Measurements from ENCODE around the gene SMIM44.

Gene SMIM44

DNA sequence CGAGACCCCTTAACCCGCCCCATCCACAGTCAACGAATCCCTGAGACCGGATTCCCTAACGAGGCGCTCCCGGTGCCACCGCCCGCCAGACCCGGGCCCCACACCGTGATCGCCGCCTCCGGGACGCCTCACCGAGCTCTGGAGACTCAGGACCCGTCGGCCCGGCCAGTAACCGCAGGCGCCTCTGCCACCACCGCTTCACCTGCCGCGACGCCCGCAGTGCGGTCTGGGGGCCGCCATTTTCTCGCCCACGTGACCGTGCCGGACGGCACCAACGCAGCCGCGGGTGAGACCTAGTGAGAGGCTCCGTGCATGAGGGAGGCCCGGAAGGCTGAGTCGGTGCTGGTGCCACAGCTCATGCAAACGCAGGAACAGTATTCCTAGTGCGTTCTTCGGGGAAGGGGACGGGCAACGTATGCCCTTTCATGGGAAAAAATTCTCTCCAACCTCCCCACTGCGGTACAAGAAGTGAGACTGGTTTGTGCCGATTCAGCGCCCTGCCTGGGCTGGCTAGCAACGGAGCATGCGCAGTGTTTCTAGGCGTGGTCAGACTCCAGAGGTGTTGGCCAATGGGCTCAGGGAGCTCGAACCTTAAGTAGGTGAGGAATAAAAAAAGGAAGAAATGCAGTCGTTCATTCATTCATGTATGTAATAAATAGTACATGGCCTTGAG is 17.3 kb upstream of the SMIM44 start, which contains the start of gene DOHH:
Gene DOHH (minus strand): TSS at position 246 of the 673 bp plus-strand sequence. CDS start 3,860 bp downstream, outside the sequence.
- peak; percentile 100 for DNase-seq (ENCODE audit: low spot score)

GRCh38 chr19:3499738-3500428 is 16.6 kb upstream of the SMIM44 start:
- DNase-seq (ENCODE audit: low spot score): no peak

DNA sequence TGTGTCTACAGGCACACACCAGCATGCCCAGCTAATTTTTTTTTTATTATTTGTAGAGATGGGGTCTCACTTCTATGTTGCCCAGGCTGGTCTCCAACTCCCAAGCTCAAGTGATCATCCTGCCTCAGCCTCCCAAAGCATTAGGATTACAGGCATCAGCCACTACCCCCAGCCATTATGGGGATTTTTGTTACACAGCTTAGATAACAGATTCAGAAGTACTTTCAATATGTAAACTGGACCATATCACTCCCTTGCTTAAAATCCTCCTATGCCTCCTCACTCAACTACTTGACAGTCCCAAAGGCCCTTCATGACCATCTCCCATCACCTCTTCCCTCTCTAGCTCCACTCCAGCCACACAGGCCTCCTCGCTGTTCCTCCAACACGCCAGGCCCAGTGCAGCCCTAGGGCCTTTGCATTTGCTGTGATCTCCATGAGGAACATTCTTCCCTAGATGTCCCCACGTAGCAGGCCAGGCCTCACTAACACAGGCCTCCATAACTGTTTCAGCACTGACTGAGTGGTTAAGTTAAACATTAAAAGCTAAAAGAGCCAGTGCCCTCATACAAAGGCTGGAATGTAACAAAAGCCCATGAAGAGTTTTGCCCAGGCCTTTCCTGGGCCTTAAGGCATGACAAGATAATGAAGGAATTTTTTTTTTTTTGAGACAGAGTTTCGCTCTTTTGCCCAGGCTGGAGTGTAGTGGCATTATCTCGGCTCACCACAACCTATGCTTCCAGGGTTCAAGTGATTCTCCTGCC is 14.7 kb upstream of the SMIM44 start:
- no peak for DNase-seq (ENCODE audit: low spot score)

- DNase-seq (ENCODE audit: low spot score): no peak
Observed at GRCh38 chr19:3496392-3497273, 13.4 kb upstream of the SMIM44 start.

DNA sequence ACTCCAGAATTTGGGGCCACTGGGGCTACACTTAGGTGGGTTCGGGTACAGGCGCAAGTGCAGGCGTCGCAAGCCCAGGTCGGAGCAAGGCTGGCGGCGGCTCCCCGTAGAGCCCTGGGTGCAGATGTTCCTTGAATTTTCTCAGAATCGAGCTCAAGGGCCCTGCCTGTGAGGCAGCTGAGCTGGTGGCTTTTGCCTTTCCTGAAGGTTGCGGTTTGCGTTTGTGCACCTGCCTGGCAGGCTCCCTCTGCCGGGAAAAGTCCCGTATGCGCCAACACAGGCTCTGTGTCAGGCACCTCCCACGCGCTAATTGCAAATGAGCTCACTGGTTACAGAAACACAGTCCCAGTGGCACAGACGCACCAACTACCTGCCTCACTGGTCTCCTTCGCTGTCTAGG is 11.3 kb upstream of the SMIM44 start:
- no peak for DNase-seq (ENCODE audit: low spot score)

DNA sequence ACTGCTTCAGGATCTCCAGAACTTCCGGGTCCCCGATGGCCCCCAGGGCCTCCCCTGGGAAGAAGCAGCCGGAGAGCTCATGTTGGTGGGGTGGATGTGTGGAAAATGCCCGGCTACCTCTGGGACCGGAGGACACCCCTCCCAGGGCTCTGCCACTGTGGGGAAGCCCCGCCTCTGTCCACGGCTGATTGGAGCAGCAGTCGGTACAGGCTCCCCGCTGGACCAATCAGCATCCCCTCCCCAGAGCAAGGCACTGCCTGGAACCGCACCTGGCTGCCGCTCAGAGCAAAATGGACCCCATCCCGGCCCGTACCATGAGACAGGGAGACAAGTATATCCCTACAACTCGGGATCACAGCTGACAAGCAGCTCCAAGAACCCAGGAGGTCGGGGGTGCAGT is 10.8 kb upstream of the SMIM44 start:
- DNase-seq (ENCODE audit: low spot score): peak; percentile 82

DNA sequence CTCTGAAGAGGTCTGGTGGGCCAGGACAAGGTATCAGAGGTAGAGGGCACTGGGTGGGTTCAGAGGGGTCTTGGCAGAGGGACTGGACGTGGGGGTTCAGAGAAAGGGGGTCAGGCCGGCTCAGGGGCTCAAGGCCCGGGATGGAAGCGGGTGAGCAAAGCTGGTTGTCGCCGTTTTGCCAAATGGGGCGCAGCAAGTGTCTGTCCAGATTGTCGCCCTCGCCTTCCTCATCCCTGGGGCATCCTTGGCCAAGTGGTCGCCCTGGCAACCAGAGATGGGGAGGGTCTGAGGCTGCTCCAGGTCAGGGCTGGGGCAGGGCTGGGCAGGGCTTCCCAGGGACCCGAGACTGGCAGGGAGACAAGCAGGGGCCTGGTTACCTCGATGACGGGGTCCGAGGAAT is 10.4 kb upstream of the SMIM44 start:
- no peak for DNase-seq (ENCODE audit: low spot score)

- no peak for DNase-seq (ENCODE audit: low spot score)
Observed at GRCh38 chr19:3492919-3493318, 9.7 kb upstream of the SMIM44 start.

- DNase-seq (ENCODE audit: low spot score): no peak
Observed at GRCh38 chr19:3492131-3492839, 9.0 kb upstream of the SMIM44 start.

- DNase-seq (ENCODE audit: low spot score): no peak
Observed at GRCh38 chr19:3491396-3492119, 8.3 kb upstream of the SMIM44 start.

DNA sequence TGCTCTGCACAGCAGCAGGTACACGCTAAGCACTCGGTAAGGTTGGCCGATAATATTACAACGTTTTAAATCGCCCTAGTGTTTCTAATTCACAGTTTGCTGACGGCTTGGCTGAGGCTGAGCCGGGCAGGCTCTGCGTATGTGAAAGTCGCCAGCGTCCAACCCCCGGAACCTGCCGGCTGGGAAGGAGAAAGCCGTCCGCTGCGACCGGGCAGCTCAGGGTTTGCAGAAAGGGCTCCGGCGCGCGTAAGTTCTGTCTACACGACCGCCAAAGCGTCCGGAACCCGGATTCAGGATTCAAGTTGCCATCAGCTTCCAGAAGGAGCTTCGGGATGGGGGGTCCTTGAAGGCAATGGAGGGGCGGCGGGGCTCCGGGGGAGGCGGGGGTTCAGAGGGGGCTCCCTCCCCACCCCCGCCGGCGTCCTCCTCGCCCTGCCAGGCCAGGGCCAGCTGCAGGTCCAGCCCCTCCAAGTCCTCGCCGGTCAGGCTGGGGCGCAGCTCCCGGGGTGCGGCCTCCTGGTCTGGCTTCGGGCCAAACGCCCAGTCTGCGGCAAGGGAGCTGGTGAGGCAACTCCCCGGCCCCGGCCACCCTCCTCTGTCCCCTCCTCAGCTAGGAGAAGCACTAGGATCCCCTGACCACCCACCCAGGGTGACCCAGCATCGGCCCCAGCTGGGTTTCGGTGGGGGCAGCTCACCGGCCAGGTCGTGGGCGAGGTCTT is 575 bp downstream of the SMIM44 start:
- DNase-seq (ENCODE audit: low spot score): no peak

- no peak for DNase-seq (ENCODE audit: low spot score)
Observed at GRCh38 chr19:3481241-3482090, 1.8 kb downstream of the SMIM44 start.

DNA sequence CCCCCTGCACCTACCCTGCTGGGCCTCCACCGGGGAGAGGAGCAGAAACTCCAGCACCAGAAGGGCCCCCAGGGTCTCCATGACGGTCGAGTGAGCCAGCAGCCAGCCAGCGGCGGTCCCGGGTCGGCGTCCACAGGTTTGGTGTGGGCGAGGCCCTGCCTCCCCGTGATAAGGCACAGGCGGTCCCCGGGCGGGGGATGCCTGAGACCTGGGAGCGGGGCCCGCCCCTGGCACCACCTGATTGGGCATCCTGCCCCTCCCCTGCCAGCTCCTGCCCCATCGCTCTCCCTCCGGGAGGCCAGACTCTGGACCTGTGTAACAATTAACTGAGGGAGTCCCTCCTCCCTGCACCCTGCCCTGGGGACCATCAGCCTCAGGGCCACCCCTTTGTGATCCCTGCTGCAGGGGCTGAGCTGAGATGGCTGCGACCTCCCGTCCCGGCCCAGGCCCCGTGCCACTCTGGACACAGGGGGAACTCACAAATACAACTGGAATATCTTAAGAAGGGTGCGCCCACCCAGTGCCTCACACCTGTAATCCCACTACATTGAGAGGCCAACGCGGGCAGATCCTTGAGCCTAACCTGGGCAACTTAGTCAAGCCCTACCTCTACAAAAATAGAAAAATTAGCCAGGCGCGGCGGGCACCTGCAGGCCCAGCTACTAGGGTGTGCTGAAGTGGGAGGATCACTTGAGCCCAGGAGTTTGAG is 2.7 kb downstream of the SMIM44 start, which contains the start of gene SMIM24:
Gene SMIM24 (minus strand): TSS at position 143 of the 709 bp plus-strand sequence. CDS start 62 bp downstream, at position 81.
- DNase-seq (ENCODE audit: low spot score): no peak

DNA sequence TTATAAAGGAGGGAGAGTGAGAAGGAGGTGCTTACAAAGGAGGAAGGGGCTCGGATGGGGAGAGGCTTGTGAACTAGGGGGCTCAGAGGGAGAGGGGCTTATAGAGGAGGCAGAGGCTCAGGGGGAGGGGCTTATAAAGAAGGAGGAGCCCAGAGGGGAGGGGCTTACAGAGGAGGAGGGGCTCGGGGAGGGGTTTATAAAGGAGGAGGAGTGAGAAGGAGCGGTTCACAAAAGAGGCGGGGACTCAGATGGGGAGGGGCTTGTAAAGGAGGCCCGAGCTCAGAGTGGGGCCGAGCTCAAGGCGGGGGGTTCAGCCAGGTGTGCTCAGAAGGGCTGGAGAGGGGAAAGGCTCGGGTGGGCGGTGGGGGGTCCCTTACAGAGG is 3.4 kb downstream of the SMIM44 start:
- DNase-seq (ENCODE audit: low spot score): no peak

DNA sequence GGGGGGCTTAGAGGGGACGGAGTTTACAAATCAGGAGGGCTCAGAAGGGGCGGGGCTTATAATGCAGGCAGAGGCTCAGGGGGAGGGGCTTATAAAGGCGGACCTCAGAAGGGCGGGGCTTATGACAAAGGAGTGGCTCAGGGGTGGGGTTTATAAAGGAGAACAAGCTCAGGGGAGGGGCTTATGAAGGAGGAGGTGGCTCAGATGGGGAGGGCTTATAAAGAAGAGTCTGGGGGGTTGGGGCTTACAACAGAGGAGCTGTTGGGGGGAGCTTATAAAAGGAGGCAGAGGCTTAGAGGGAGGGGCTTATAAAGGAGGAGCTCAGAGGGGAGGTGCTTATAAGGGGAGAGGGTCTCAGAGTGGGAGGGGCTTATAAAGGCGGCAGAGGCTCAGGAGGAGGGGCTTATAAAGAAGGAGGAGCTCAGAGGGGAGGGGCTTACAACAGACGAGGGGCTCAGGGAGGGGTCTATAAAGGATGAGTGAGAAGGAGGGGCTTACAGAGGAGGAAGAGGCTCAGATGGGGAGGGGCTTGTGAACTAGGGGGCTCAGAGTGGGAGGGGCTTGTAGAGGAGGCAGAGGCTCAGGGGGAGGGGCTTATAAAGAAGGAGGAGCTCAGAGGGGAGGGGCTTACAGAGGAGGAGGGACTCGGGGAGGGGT is 3.9 kb downstream of the SMIM44 start:
- peak; percentile 54 for DNase-seq (ENCODE audit: low spot score)

DNA sequence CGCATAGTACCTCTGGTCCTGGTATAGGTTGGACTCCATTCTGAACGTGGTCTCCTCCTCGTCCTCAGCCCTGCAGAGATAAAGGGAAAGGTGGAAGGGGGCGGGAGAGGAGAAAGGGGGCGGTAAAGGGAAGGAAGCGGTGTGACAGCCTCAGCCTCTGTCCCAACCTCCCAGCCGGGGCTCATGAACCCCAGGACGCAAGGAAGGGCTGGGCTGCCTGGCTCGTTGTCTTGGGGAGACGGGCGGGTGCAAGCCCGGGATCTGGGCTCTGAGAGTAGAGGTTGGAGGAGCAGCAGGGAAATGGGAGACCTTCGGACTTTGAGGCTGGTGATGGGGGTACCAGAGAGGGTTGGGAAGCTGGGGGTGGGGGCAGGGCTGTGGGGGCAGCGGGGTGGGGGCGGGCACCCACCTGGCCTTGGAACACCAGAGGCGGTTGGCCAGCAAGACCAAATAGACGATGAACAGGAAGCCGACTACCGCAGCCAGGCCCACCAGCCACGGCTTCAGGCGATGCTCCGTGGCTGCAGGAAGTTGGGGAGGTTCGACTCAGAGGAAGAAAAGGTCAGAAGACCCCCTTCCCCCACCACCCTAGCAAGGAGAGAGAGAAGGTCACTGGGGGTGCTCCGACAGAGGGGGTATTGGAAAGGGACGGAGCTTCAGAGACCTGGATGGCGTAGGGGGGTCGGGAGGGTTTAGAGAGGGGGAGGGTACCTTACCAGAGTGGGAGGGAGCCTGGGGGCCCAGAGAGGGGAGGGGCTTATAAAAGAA is 4.6 kb downstream of the SMIM44 start:
- no peak for DNase-seq (ENCODE audit: low spot score)

- no peak for DNase-seq (ENCODE audit: low spot score)
Observed at GRCh38 chr19:3477951-3478350, 5.3 kb downstream of the SMIM44 start.
